GM12878 (cell line): ENCODE data around the gene PRKACG. TPM values are rescaled to one million over a fixed set of nuclear protein-coding genes. Genes with fewer than 3 reads are reported as not detected.

Source experiments
- ATAC-seq: fragments of 200-7000 bp; cut with Tn5 transposase; 3 replicates; pipeline ENCODE4 v1.9.1; 2020; ENCODE audit warnings: mild to moderate bottlenecking, moderate library complexity
- BruUV-seq: library from RNA; stranded (reverse); fragments of 400-500 nt; replicated peaks from 2 replicates; lab custom pipeline; 2021; lab: Mats Ljungman, UMichigan
- CTCF ChIA-PET: fragments of 300-600 bp; sonication (Branson Sonifier 250); formaldehyde crosslinking; extraction: SDS; loops from one replicate; lab custom pipeline; 2021; ENCODE audit warnings: inconsistent platforms; lab: Yijun Ruan, JAX
- POLR2A ChIA-PET: fragments of 350-600 bp; formaldehyde crosslinking; extraction: SDS; loops from one replicate; lab custom pipeline; 2021; ENCODE audit warnings: inconsistent platforms; lab: Charles Lee
- RAD21 ChIA-PET: fragments of 300-600 bp; sonication (Branson Sonifier 250); formaldehyde crosslinking; loops from one replicate; lab custom pipeline; 2023; ENCODE audit warnings: antibody characterized with exemption; ENCODE audit not compliant: unreplicated experiment; lab: Charles Lee
- SMC1A ChIA-PET: fragments of 300-600 bp; sonication (Branson Sonifier 250); formaldehyde crosslinking; loops from one replicate; lab custom pipeline; 2023; ENCODE audit not compliant: unreplicated experiment, uncharacterized antibody; lab: Charles Lee
- DNase-seq: peaks from one replicate; pipeline ENCODE4 v3.0.0-alpha.2; 2011; ENCODE audit warnings: low read depth, low spot score
- FAIRE-seq: peaks from 3 replicates; lab custom pipeline; 2011; peaks lifted over from hg19 to GRCh38; lab: Jason Lieb, UNC
- H2AFZ ChIP-seq: 2 replicates; pipeline ENCODE4 v1.6.0; 2011; ENCODE audit warnings: low read depth, low read length, control low read depth; ENCODE audit not compliant: control insufficient read depth
- H3K27ac ChIP-seq: 2 replicates; pipeline ENCODE4 v1.5.1; 2011; ENCODE audit warnings: control low read depth; ENCODE audit not compliant: control insufficient read depth, insufficient read depth
- H3K27me3 ChIP-seq, 2 experiments: replicated peaks in 1 of 2; 2 replicates each; pipeline versions ENCODE4 v1.6.0 to v1.6.1; 2011; ENCODE audit warnings: low read length in 1 of 2; ENCODE audit not compliant: control insufficient read depth in 2 of 2, insufficient read depth in 2 of 2
- H3K36me3 ChIP-seq, 2 experiments: 2 replicates each; pipeline ENCODE4 v1.5.1; 2011; ENCODE audit warnings: low read length in 1 of 2; ENCODE audit not compliant: control insufficient read depth in 2 of 2, insufficient read depth in 2 of 2
- H3K4me1 ChIP-seq: 2 replicates; pipeline ENCODE4 v1.6.1; 2011; ENCODE audit warnings: mild to moderate bottlenecking, low read length, moderate library complexity, mixed read lengths; ENCODE audit not compliant: control insufficient read depth, insufficient read depth
- H3K4me2 ChIP-seq: 2 replicates; pipeline ENCODE4 v1.6.0; 2011; ENCODE audit warnings: control low read depth; ENCODE audit not compliant: control insufficient read depth, insufficient read depth
- H3K4me3 ChIP-seq: fragments of 200-600 bp; sonication (generic); 2 replicates; pipeline ENCODE4 v1.5.1; 2016
- H3K79me2 ChIP-seq: 2 replicates; pipeline ENCODE4 v1.6.0; 2011; ENCODE audit warnings: low read length; ENCODE audit not compliant: control insufficient read depth, insufficient read depth
- H3K9ac ChIP-seq: 2 replicates; pipeline ENCODE4 v1.8.0; 2011; ENCODE audit warnings: low read length, control low read depth, mixed read lengths; ENCODE audit not compliant: control insufficient read depth, insufficient read depth
- H3K9me3 ChIP-seq: replicated peaks from 3 replicates; pipeline ENCODE4 v1.5.1; 2011; ENCODE audit warnings: mild to moderate bottlenecking, low read length; ENCODE audit not compliant: control insufficient read depth, insufficient read depth
- H4K20me1 ChIP-seq: 2 replicates; pipeline ENCODE4 v1.6.0; 2011; ENCODE audit not compliant: control insufficient read depth, insufficient read depth
- BRCA1 ChIP-seq: IDR thresholded peaks from 2 replicates; pipeline ENCODE4 v1.6.1; 2011; ENCODE audit warnings: low read depth, low read length, improper control_type of control experiment
- EGR1 ChIP-seq, 2 experiments: IDR thresholded peaks; 1 replicate in 1 of 2; 2 replicates in 1 of 2; pipeline ENCODE4 v1.6.1; 2011 to 2012; ENCODE audit warnings: low read depth in 2 of 2, low read length in 2 of 2, borderline replicate concordance in 1 of 2, mild to moderate bottlenecking in 1 of 2, moderate library complexity in 1 of 2
- FOXK2 ChIP-seq: fragments of 450-650 bp; IDR thresholded peaks from 2 replicates; pipeline ENCODE4 v1.6.1; 2017; ENCODE audit warnings: mild to moderate bottlenecking, moderate library complexity
- IKZF2 ChIP-seq, 2 experiments: fragments of 450-650 bp; IDR thresholded peaks; 2 replicates each; pipeline ENCODE4 v1.6.1; 2017; ENCODE audit warnings: mild to moderate bottlenecking in 2 of 2, moderate library complexity in 2 of 2
- SRF ChIP-seq, 2 experiments: IDR thresholded peaks; 2 replicates each; pipeline ENCODE4 v1.6.1; 2011; ENCODE audit warnings: low read depth in 2 of 2, low read length in 2 of 2, mild to moderate bottlenecking in 1 of 2, moderate library complexity in 1 of 2
- TARDBP ChIP-seq: IDR thresholded peaks from 2 replicates; pipeline ENCODE4 v1.6.1; 2016; ENCODE audit warnings: borderline replicate concordance
- YBX1 ChIP-seq: fragments of 450-650 bp; IDR thresholded peaks from 2 replicates; pipeline ENCODE4 v1.6.1; 2016; ENCODE audit warnings: antibody characterized with exemption
- WGBS: methylation state at CpG from one replicate; pipeline ENCODE4 v1.1.6; 2016; ENCODE audit warnings: low lambda C conversion rate; ENCODE audit not compliant: insufficient replicate concordance, insufficient coverage; ENCODE audit errors: missing lambda C conversion rate; 5-methylcytosine and 5-hydroxymethylcytosine counted together
- in situ Hi-C: fragments of 300-500 bp; cut with MboI; formaldehyde crosslinking; loops from 9 replicates; pipeline ENCODE4 v1.14.3; 2018; ENCODE audit warnings: mixed read lengths
- intact Hi-C: fragments of 100-400 bp; cut with micrococcal nuclease; formaldehyde crosslinking; loops from one replicate; pipeline ENCODE4 v1.14.2; 2022; ENCODE audit not compliant: unreplicated experiment
- polyA plus RNA-seq, 11 experiments: library from polyadenylated mRNA; depleted of rRNA in 4 of 11; unstranded in 6 of 11; stranded (reverse) in 5 of 11; fragments of >200 nt; fragmentation: Nextera tagmentation in 4 of 11; fragmentation: Illumina TruSeq in 1 of 11; extraction: Ambion mirVana in 4 of 11; extraction: Trizol in 1 of 11; gene quantifications; 1 replicate in 1 of 11; 2 replicates in 10 of 11; pipeline versions ENCODE4 v1.2.1 to v1.2.3, GENCODE V29; 2011 to 2016; ENCODE audit warnings: inconsistent platforms in 2 of 11, missing spikeins in 2 of 11, low read depth in 1 of 11
- total RNA-seq, 4 experiments: library from RNA; depleted of rRNA in 3 of 4; stranded (reverse); fragments of >200 nt in 3 of 4; fragmentation: Illumina TruSeq in 1 of 4; extraction: Trizol in 1 of 4; gene quantifications; 2 replicates each; pipeline versions ENCODE4 v1.2.1 to v1.2.3, GENCODE V29; 2013 to 2021
- TF ChIP-seq, protein P1 (sequence below): IDR thresholded peaks from 2 replicates; pipeline ENCODE4 v1.6.1; 2012; ENCODE audit warnings: low read depth, low read length, improper control_type of control experiment
- TF ChIP-seq, protein P2 (sequence below): IDR thresholded peaks from 2 replicates; pipeline ENCODE4 v1.6.1; 2012; ENCODE audit warnings: low read length, inconsistent platforms
- TF ChIP-seq, protein P3 (sequence below): fragments of 450-650 bp; IDR thresholded peaks from 2 replicates; pipeline ENCODE4 v1.6.1; 2017; ENCODE audit warnings: antibody characterized with exemption, mild to moderate bottlenecking, moderate library complexity

The PRKACG gene
- total and polyA plus RNA-seq, 10 of the 15 experiments (the other 5 are each of a cell fraction or from before 2014, with no cell fraction given) = not detected

DNA sequence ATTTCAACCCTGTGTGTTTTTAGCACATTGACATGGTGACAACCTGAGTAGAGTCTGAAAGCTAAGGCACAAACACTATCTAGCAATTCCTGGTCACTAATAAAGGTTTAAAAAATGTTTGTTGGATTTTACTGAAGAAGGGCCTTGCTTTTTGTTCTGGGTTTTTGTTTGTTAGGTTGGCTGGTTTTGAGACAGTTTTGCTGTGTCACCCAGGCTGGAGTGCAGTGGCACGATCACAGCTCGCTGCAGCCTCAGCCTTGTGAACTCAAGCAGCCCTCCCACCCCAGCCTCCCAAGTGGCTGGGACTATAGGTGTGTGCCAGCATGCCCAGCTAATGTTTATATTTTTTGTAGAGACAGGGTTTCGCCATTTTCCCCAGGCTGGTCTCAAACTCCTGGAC is 39.0 kb downstream of the PRKACG start:
- RAD21 ChIA-PET = interaction anchor here (0.6 to 4.1 kb wide), 8 partner anchors 8 to 55 kb away, joined by 3 to 29 read pairs (median 5); no protein-coding TSS in a partner anchor
- CTCF ChIA-PET = interaction anchor here (0.9 to 5.8 kb wide), 8 partner anchors 8 to 25 kb away, joined by 3 to 23 read pairs (median 7); no protein-coding TSS in a partner anchor
- FAIRE-seq = no peak
- ATAC-seq = peak; percentile 9; the same call in 2 of the 3 replicates
- Histone ChIP-seq H3K27ac (peak overlapping the region; percentile 66; the same call in 1 of the 2 replicates), H3K9me3 (no peaks in the 10 kb centered on the region; the same call in 2 of the 3 replicates), H3K4me3 (peak overlapping the region; percentile 28; the same call in 1 of the 2 replicates), H3K9ac (peak overlapping the region; percentile 1; the same call in 1 of the 2 replicates), H4K20me1 (no peaks in the 10 kb centered on the region), H3K4me2 (peak overlapping the region; percentile 52), H3K79me2 (no peaks in the 10 kb centered on the region), H2AFZ (no peak overlapping the region), H3K4me1 (peaks cover 40% of the 10 kb centered on the region), H3K27me3 (no peaks in the 10 kb centered on the region), H3K36me3 (no peaks in the 10 kb centered on the region; a peak in 1 of 4 replicates)
- intact Hi-C loops = loop anchor here (5.0 kb wide), 1 partner anchor 333 kb away; no protein-coding TSS in a partner anchor
- POLR2A ChIA-PET = interaction anchor here (1.2 to 2.8 kb wide), 4 partner anchors 9 to 25 kb away, joined by 3 to 9 read pairs (median 6); no protein-coding TSS in a partner anchor
- DNase-seq = no peak
- SMC1A ChIA-PET = interaction anchor here (0.9 to 12.2 kb wide), 10 partner anchors 8 to 211 kb away, joined by 3 to 160 read pairs (median 4); no protein-coding TSS in a partner anchor
- 98% methylated on average over 3 of the region's 3 CpGs for WGBS
- in situ Hi-C loops = no loop called here
- no peak for TF ChIP-seq TARDBP
- TF ChIP-seq, protein P1, sequence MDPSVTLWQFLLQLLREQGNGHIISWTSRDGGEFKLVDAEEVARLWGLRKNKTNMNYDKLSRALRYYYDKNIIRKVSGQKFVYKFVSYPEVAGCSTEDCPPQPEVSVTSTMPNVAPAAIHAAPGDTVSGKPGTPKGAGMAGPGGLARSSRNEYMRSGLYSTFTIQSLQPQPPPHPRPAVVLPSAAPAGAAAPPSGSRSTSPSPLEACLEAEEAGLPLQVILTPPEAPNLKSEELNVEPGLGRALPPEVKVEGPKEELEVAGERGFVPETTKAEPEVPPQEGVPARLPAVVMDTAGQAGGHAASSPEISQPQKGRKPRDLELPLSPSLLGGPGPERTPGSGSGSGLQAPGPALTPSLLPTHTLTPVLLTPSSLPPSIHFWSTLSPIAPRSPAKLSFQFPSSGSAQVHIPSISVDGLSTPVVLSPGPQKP = no peak
- no TSS peak for BruUV-seq

DNA sequence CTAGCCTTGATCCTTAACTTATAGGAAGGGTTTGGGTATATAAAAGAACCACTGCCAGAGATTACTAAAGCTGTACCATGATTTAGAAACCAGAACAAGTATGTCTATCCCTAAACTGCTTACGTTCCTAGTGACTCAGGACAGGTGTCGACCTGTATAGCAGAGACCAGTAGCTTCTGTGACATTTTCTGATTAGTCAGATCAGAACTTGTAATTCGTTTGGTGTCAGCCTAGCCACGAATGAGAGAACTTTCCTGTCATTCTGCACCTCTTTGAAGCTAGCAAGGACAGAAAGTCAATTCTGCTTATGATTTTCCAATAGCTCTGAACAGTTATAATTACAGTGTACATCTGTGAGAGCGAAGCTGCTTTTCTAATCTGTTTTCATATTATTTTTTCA is 39.5 kb downstream of the PRKACG start:
- Histone ChIP-seq H3K4me2 (peak overlapping the region; percentile 85), H2AFZ (no peak overlapping the region)
- TF ChIP-seq SRF (IDR thresholded peaks at IDR 0.05; ENCODE audit: low read depth in 2 of 2, low read length in 2 of 2) (no peak), YBX1 (no peak), IKZF2 (IDR thresholded peaks at IDR 0.05) (peak; percentile 54 to 63; a peak in 3 of 4 replicates), FOXK2 (no peak), BRCA1 (no peak), EGR1 (IDR thresholded peaks at IDR 0.05; ENCODE audit: borderline replicate concordance in 1 of 2, low read depth in 2 of 2, low read length in 2 of 2) (no peak)
- TF ChIP-seq, protein P2, sequence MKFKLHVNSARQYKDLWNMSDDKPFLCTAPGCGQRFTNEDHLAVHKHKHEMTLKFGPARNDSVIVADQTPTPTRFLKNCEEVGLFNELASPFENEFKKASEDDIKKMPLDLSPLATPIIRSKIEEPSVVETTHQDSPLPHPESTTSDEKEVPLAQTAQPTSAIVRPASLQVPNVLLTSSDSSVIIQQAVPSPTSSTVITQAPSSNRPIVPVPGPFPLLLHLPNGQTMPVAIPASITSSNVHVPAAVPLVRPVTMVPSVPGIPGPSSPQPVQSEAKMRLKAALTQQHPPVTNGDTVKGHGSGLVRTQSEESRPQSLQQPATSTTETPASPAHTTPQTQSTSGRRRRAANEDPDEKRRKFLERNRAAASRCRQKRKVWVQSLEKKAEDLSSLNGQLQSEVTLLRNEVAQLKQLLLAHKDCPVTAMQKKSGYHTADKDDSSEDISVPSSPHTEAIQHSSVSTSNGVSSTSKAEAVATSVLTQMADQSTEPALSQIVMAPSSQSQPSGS = peak; percentile 90
- TF ChIP-seq, protein P3, sequence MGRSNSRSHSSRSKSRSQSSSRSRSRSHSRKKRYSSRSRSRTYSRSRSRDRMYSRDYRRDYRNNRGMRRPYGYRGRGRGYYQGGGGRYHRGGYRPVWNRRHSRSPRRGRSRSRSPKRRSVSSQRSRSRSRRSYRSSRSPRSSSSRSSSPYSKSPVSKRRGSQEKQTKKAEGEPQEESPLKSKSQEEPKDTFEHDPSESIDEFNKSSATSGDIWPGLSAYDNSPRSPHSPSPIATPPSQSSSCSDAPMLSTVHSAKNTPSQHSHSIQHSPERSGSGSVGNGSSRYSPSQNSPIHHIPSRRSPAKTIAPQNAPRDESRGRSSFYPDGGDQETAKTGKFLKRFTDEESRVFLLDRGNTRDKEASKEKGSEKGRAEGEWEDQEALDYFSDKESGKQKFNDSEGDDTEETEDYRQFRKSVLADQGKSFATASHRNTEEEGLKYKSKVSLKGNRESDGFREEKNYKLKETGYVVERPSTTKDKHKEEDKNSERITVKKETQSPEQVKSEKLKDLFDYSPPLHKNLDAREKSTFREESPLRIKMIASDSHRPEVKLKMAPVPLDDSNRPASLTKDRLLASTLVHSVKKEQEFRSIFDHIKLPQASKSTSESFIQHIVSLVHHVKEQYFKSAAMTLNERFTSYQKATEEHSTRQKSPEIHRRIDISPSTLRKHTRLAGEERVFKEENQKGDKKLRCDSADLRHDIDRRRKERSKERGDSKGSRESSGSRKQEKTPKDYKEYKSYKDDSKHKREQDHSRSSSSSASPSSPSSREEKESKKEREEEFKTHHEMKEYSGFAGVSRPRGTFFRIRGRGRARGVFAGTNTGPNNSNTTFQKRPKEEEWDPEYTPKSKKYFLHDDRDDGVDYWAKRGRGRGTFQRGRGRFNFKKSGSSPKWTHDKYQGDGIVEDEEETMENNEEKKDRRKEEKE = no peak

More for the DNA sequence above, 39.5 kb downstream of the PRKACG start:
- H3K27me3 ChIP-seq = no peaks in the 10 kb centered on the region
- ChIA-PET RAD21 (interaction anchor here (0.6 to 4.1 kb wide), 8 partner anchors 9 to 55 kb away, joined by 3 to 29 read pairs (median 5); no protein-coding TSS in a partner anchor), POLR2A (interaction anchor here (1.2 to 2.8 kb wide), 4 partner anchors 9 to 25 kb away, joined by 3 to 9 read pairs (median 6); no protein-coding TSS in a partner anchor), SMC1A (interaction anchor here (0.9 to 12.2 kb wide), 10 partner anchors 9 to 211 kb away, joined by 3 to 160 read pairs (median 4); no protein-coding TSS in a partner anchor), CTCF (interaction anchor here (0.9 to 5.8 kb wide), 8 partner anchors 7 to 25 kb away, joined by 3 to 23 read pairs (median 7); no protein-coding TSS in a partner anchor)
- in situ Hi-C loops = no loop called here
- no peak overlapping the region; the same call in 1 of the 2 replicates for H3K9ac ChIP-seq
- peak overlapping the region; percentile 28; the same call in 1 of the 2 replicates for H3K4me3 ChIP-seq
- BruUV-seq = no TSS peak
- H3K9me3 ChIP-seq = no peaks in the 10 kb centered on the region; the same call in 2 of the 3 replicates
- WGBS = 1% methylated on average over 5 of the region's 5 CpGs
- peak; percentile 92 for ATAC-seq
- no peaks in the 10 kb centered on the region for H3K79me2 ChIP-seq
- intact Hi-C loops = no loop called here
- DNase-seq = peak; percentile 84
- FAIRE-seq = peak; percentile 96
- H4K20me1 ChIP-seq = no peaks in the 10 kb centered on the region
- peak overlapping the region; percentile 66 for H3K27ac ChIP-seq
- no peaks in the 10 kb centered on the region for H3K36me3 ChIP-seq
- H3K4me1 ChIP-seq = peaks cover 36% of the 10 kb centered on the region
